Central memory CD4-positive, alpha-beta T cell (primary cell): ENCODE data around the gene NMNAT2.

ENCODE experiments used
- DNase-seq: peaks from one replicate; pipeline ENCODE4 v3.0.0; 2022

Gene NMNAT2

GRCh38 chr1:183203094-183203493, 215.1 kb downstream of the NMNAT2 start:
- no peak for DNase-seq

- DNase-seq, result no peak
Observed at GRCh38 chr1:183200451-183200850, 217.7 kb downstream of the NMNAT2 start.

- DNase-seq, result no peak
Observed at GRCh38 chr1:183199304-183199703, 218.9 kb downstream of the NMNAT2 start.

GRCh38 chr1:183198463-183198862, 219.7 kb downstream of the NMNAT2 start:
- DNase-seq, result no peak
